ENCODE measurements around the gene DDAH1.

DDAH1 gene

GRCh38 chr1:85366391-85367170, 98.4 kb downstream of the DDAH1 start:
- H3F3A ChIP-seq (ENCODE audit: low read depth): no peaks in the 10 kb centered on the region
- no peaks in the 10 kb centered on the region for H4K20me1 ChIP-seq (ENCODE audit: insufficient read depth, low read length, poor library complexity, severe bottlenecking)
- no peaks in the 10 kb centered on the region for H3K9me3 ChIP-seq (ENCODE audit: insufficient read depth, low read depth, low read length)
- TF ChIP-seq EZH2phosphoT487 (IDR thresholded peaks at IDR 0.05; ENCODE audit: borderline replicate concordance) (no peak), CTCF (conservative IDR thresholded peaks at IDR 0.05; ENCODE audit: low read length) (no peak)
- H3K4me1 ChIP-seq (ENCODE audit: insufficient read depth, low read length, poor library complexity, severe bottlenecking): no peaks in the 10 kb centered on the region
- no peak overlapping the region for H2AFZ ChIP-seq (ENCODE audit: low read length)
- H3K79me2 ChIP-seq (ENCODE audit: insufficient read depth, low read length): no peaks in the 10 kb centered on the region
- H3K9me2 ChIP-seq (replicated peaks; ENCODE audit: low read depth, low read length): no peaks in the 10 kb centered on the region
- H3K4me2 ChIP-seq (ENCODE audit: low read depth, low read length, poor library complexity, severe bottlenecking): no peak overlapping the region
- no peak overlapping the region for H3K9ac ChIP-seq (ENCODE audit: low read depth, low read length, poor library complexity, severe bottlenecking)
- no peaks in the 10 kb centered on the region for H3K36me3 ChIP-seq (ENCODE audit: insufficient read depth, low read length)
- no peaks in the 10 kb centered on the region for H3K27me3 ChIP-seq (ENCODE audit: insufficient read depth, low read length, poor library complexity, severe bottlenecking)
- H3K4me3 ChIP-seq (ENCODE audit: low read length, poor library complexity, severe bottlenecking): no peak overlapping the region

GRCh38 chr1:85365851-85366250, 99.1 kb downstream of the DDAH1 start:
- Histone ChIP-seq H3K36me3 (ENCODE audit: insufficient read depth, low read length) (no peaks in the 10 kb centered on the region), H3K4me2 (ENCODE audit: low read depth, low read length, poor library complexity, severe bottlenecking) (no peak overlapping the region), H2AFZ (ENCODE audit: low read length) (no peak overlapping the region), H3K9me3 (ENCODE audit: insufficient read depth, low read depth, low read length) (no peaks in the 10 kb centered on the region), H3K27me3 (ENCODE audit: insufficient read depth, low read length, poor library complexity, severe bottlenecking) (no peaks in the 10 kb centered on the region), H3K9me2 (replicated peaks; ENCODE audit: low read depth, low read length) (no peaks in the 10 kb centered on the region), H3K4me1 (ENCODE audit: insufficient read depth, low read length, poor library complexity, severe bottlenecking) (no peaks in the 10 kb centered on the region), H3K79me2 (ENCODE audit: insufficient read depth, low read length) (no peaks in the 10 kb centered on the region), H3K4me3 (ENCODE audit: low read length, poor library complexity, severe bottlenecking) (no peak overlapping the region), H4K20me1 (ENCODE audit: insufficient read depth, low read length, poor library complexity, severe bottlenecking) (no peaks in the 10 kb centered on the region), H3K9ac (ENCODE audit: low read depth, low read length, poor library complexity, severe bottlenecking) (no peak overlapping the region), H3F3A (ENCODE audit: low read depth) (no peaks in the 10 kb centered on the region)
- no peak for TF ChIP-seq CTCF (conservative IDR thresholded peaks at IDR 0.05; ENCODE audit: low read length)

- H3K9me3 ChIP-seq (ENCODE audit: insufficient read depth, low read depth, low read length): no peaks in the 10 kb centered on the region
- no peak overlapping the region for H3K4me3 ChIP-seq (ENCODE audit: low read length, poor library complexity, severe bottlenecking)
- no peaks in the 10 kb centered on the region for H3K36me3 ChIP-seq (ENCODE audit: insufficient read depth, low read length)
- H3K4me1 ChIP-seq (ENCODE audit: insufficient read depth, low read length, poor library complexity, severe bottlenecking): no peaks in the 10 kb centered on the region
- no peak overlapping the region for H3K9ac ChIP-seq (ENCODE audit: low read depth, low read length, poor library complexity, severe bottlenecking)
- no peaks in the 10 kb centered on the region for H3K9me2 ChIP-seq (replicated peaks; ENCODE audit: low read depth, low read length)
- no peak overlapping the region for H3K4me2 ChIP-seq (ENCODE audit: low read depth, low read length, poor library complexity, severe bottlenecking)
- H3K27me3 ChIP-seq (ENCODE audit: insufficient read depth, low read length, poor library complexity, severe bottlenecking): no peaks in the 10 kb centered on the region
- no peaks in the 10 kb centered on the region for H3K79me2 ChIP-seq (ENCODE audit: insufficient read depth, low read length)
- no peaks in the 10 kb centered on the region for H4K20me1 ChIP-seq (ENCODE audit: insufficient read depth, low read length, poor library complexity, severe bottlenecking)
- H3F3A ChIP-seq (ENCODE audit: low read depth): no peaks in the 10 kb centered on the region
- H2AFZ ChIP-seq (ENCODE audit: low read length): no peak overlapping the region
- TF ChIP-seq EZH2phosphoT487 (IDR thresholded peaks at IDR 0.05; ENCODE audit: borderline replicate concordance) (no peak), CTCF (conservative IDR thresholded peaks at IDR 0.05; ENCODE audit: low read length) (no peak)
Observed at GRCh38 chr1:85363521-85363920, 101.4 kb downstream of the DDAH1 start.
